ENCODE measurements around the gene HOXA5.

The HOXA5 gene

GRCh38 chr7:27118580-27118979, 24.9 kb downstream of the HOXA5 start:
- H3K27me3 ChIP-seq (ENCODE audit: low read depth), result no peaks in the 10 kb centered on the region
- H3K4me1 ChIP-seq, result peaks cover 23% of the 10 kb centered on the region
- no peak for DNase-seq (ENCODE audit: low spot score in 2 of 2)
- no peaks in the 10 kb centered on the region for H3K9me3 ChIP-seq
- in situ Hi-C loops (cut with MboI; ENCODE audit: low sequenced_read_pairs), result no loop called here
- H3K4me3 ChIP-seq, result no peak overlapping the region
- no peaks in the 10 kb centered on the region; the same call in 1 of the 2 replicates for H3K36me3 ChIP-seq (replicated peaks)

GRCh38 chr7:27117887-27118491, 25.5 kb downstream of the HOXA5 start:
- H3K36me3 ChIP-seq (replicated peaks), result no peaks in the 10 kb centered on the region; the same call in 1 of the 2 replicates
- no peak overlapping the region for H3K4me3 ChIP-seq
- no peaks in the 10 kb centered on the region for H3K27me3 ChIP-seq (ENCODE audit: low read depth)
- in situ Hi-C loops (cut with MboI; ENCODE audit: low sequenced_read_pairs), result no loop called here
- DNase-seq (ENCODE audit: low spot score in 2 of 2), result no peak
- peaks cover 27% of the 10 kb centered on the region for H3K4me1 ChIP-seq
- no peaks in the 10 kb centered on the region for H3K9me3 ChIP-seq

- in situ Hi-C loops (cut with MboI; ENCODE audit: low sequenced_read_pairs), result no loop called here
- DNase-seq (ENCODE audit: low spot score in 2 of 2), result no peak
- H3K9me3 ChIP-seq, result no peaks in the 10 kb centered on the region
- no peak overlapping the region for H3K4me3 ChIP-seq
- peaks cover 32% of the 10 kb centered on the region for H3K4me1 ChIP-seq
- no peaks in the 10 kb centered on the region for H3K27me3 ChIP-seq (ENCODE audit: low read depth)
- no peaks in the 10 kb centered on the region; the same call in 1 of the 2 replicates for H3K36me3 ChIP-seq (replicated peaks)
These were observed 26.3 kb downstream of the HOXA5 start for GRCh38 chr7:27116962-27117886.

GRCh38 chr7:27116031-27116961, 27.2 kb downstream of the HOXA5 start:
- Histone ChIP-seq H3K36me3 (replicated peaks) (no peaks in the 10 kb centered on the region; the same call in 1 of the 2 replicates), H3K4me3 (no peak overlapping the region), H3K27me3 (ENCODE audit: low read depth) (no peaks in the 10 kb centered on the region), H3K4me1 (peaks cover 32% of the 10 kb centered on the region), H3K9me3 (no peaks in the 10 kb centered on the region)
- in situ Hi-C loops (cut with MboI; ENCODE audit: low sequenced_read_pairs), result no loop called here
- no peak for DNase-seq (ENCODE audit: low spot score in 2 of 2)

- peak; percentile 84 to 86 for DNase-seq (ENCODE audit: low spot score in 2 of 2)
- Histone ChIP-seq H3K36me3 (replicated peaks) (no peaks in the 10 kb centered on the region), H3K9me3 (no peaks in the 10 kb centered on the region), H3K4me1 (peaks cover 32% of the 10 kb centered on the region), H3K27me3 (ENCODE audit: low read depth) (no peaks in the 10 kb centered on the region), H3K4me3 (peak overlapping the region; percentile 4)
- in situ Hi-C loops (cut with MboI; ENCODE audit: low sequenced_read_pairs), result no loop called here
These were observed 28.1 kb downstream of the HOXA5 start for GRCh38 chr7:27115221-27116026.

GRCh38 chr7:27114881-27115220, 28.6 kb downstream of the HOXA5 start:
- in situ Hi-C loops (cut with MboI; ENCODE audit: low sequenced_read_pairs), result no loop called here
- Histone ChIP-seq H3K27me3 (ENCODE audit: low read depth) (no peaks in the 10 kb centered on the region), H3K4me1 (peaks cover 32% of the 10 kb centered on the region), H3K4me3 (no peak overlapping the region), H3K9me3 (no peaks in the 10 kb centered on the region), H3K36me3 (replicated peaks) (no peaks in the 10 kb centered on the region)
- DNase-seq (ENCODE audit: low spot score in 2 of 2), result no peak

GRCh38 chr7:27113991-27114769, 29.3 kb downstream of the HOXA5 start:
- Histone ChIP-seq H3K9me3 (no peaks in the 10 kb centered on the region), H3K4me3 (no peak overlapping the region), H3K27me3 (ENCODE audit: low read depth) (no peaks in the 10 kb centered on the region), H3K36me3 (replicated peaks) (no peaks in the 10 kb centered on the region), H3K4me1 (peaks cover 32% of the 10 kb centered on the region)
- in situ Hi-C loops (cut with MboI; ENCODE audit: low sequenced_read_pairs), result no loop called here
- DNase-seq (ENCODE audit: low spot score in 2 of 2), result no peak

- H3K4me1 ChIP-seq, result peaks cover 32% of the 10 kb centered on the region
- in situ Hi-C loops (cut with MboI; ENCODE audit: low sequenced_read_pairs), result no loop called here
- H3K9me3 ChIP-seq, result no peaks in the 10 kb centered on the region
- DNase-seq (ENCODE audit: low spot score in 2 of 2), result no peak
- H3K27me3 ChIP-seq (ENCODE audit: low read depth), result no peaks in the 10 kb centered on the region
- no peaks in the 10 kb centered on the region for H3K36me3 ChIP-seq (replicated peaks)
- no peak overlapping the region for H3K4me3 ChIP-seq
These were observed 30.2 kb downstream of the HOXA5 start for GRCh38 chr7:27112955-27113949.

- Histone ChIP-seq H3K4me1 (peaks cover 32% of the 10 kb centered on the region), H3K4me3 (no peak overlapping the region), H3K36me3 (replicated peaks) (no peaks in the 10 kb centered on the region), H3K9me3 (no peaks in the 10 kb centered on the region), H3K27me3 (ENCODE audit: low read depth) (no peaks in the 10 kb centered on the region)
- DNase-seq (ENCODE audit: low spot score in 2 of 2), result no peak
- in situ Hi-C loops (cut with MboI; ENCODE audit: low sequenced_read_pairs), result no loop called here
These were observed 31.1 kb downstream of the HOXA5 start for GRCh38 chr7:27112361-27112760.

- no peak for DNase-seq (ENCODE audit: low spot score in 2 of 2)
- no peaks in the 10 kb centered on the region for H3K9me3 ChIP-seq
- in situ Hi-C loops (cut with MboI; ENCODE audit: low sequenced_read_pairs), result no loop called here
- H3K4me3 ChIP-seq, result no peak overlapping the region
- peaks cover 32% of the 10 kb centered on the region for H3K4me1 ChIP-seq
- no peaks in the 10 kb centered on the region for H3K27me3 ChIP-seq (ENCODE audit: low read depth)
- no peaks in the 10 kb centered on the region for H3K36me3 ChIP-seq (replicated peaks)
These were observed 31.7 kb downstream of the HOXA5 start for GRCh38 chr7:27111751-27112277.

- Histone ChIP-seq H3K4me3 (no peak overlapping the region), H3K4me1 (peaks cover 29% of the 10 kb centered on the region), H3K27me3 (ENCODE audit: low read depth) (no peaks in the 10 kb centered on the region), H3K9me3 (no peaks in the 10 kb centered on the region), H3K36me3 (replicated peaks) (no peaks in the 10 kb centered on the region)
- in situ Hi-C loops (cut with MboI; ENCODE audit: low sequenced_read_pairs), result no loop called here
- DNase-seq (ENCODE audit: low spot score in 2 of 2), result no peak
These were observed 32.3 kb downstream of the HOXA5 start for GRCh38 chr7:27111042-27111750.

Measured in HAP-1 (cell line).